IMR-90 (cell line): ENCODE data around the gene TOP2A. TPM values are rescaled to one million over a fixed set of nuclear protein-coding genes. Genes with fewer than 3 reads are reported as not detected.

Experiments used
- ATAC-seq: fragments of 200-7000 bp; cut with Tn5 transposase; 2 replicates; pipeline ENCODE4 v1.9.1; 2020; ENCODE audit warnings: low read depth, mild to moderate bottlenecking, moderate library complexity
- BruUV-seq: library from RNA; stranded (reverse); fragments of 400-500 nt; replicated peaks from 2 replicates; lab custom pipeline; 2021; lab: Mats Ljungman, UMichigan
- CTCF ChIA-PET: fragments of 300-600 bp; formaldehyde crosslinking; extraction: SDS; loops from one replicate; lab custom pipeline; 2021; ENCODE audit warnings: antibody characterized with exemption; lab: Yijun Ruan, JAX
- POLR2A ChIA-PET: fragments of 300-600 bp; sonication (Branson Sonifier 250); formaldehyde crosslinking; loops from one replicate; lab custom pipeline; 2022; ENCODE audit warnings: antibody characterized with exemption; ENCODE audit not compliant: unreplicated experiment; lab: Charles Lee
- DNase-seq: peaks from one replicate; pipeline ENCODE4 v3.0.0; 2013
- H2AFZ ChIP-seq: replicated peaks from 2 replicates; pipeline ENCODE3; 2013; ENCODE audit warnings: low read length, mild to moderate bottlenecking; ENCODE audit not compliant: poor library complexity
- H2AK5ac ChIP-seq: 2 replicates; pipeline ENCODE4 v1.6.1; 2013; ENCODE audit warnings: low read depth, low read length, inconsistent platforms
- H2AK9ac ChIP-seq: replicated peaks from 2 replicates; pipeline ENCODE3; 2013; ENCODE audit warnings: mild to moderate bottlenecking, low read depth, low read length, moderate library complexity; ENCODE audit not compliant: poor library complexity
- H2BK120ac ChIP-seq: 2 replicates; pipeline ENCODE4 v1.6.1; 2013; ENCODE audit warnings: low read depth, low read length, inconsistent platforms
- H2BK15ac ChIP-seq: 3 replicates; pipeline ENCODE4 v1.6.1; 2013; ENCODE audit warnings: low read depth, low read length, inconsistent platforms
- H2BK20ac ChIP-seq: 2 replicates; pipeline ENCODE4 v1.6.1; 2013; ENCODE audit warnings: low read depth, mild to moderate bottlenecking, inconsistent platforms, low read length, moderate library complexity
- H2BK5ac ChIP-seq: 2 replicates; pipeline ENCODE4 v1.6.1; 2013; ENCODE audit warnings: mild to moderate bottlenecking, low read depth, low read length, inconsistent platforms; ENCODE audit not compliant: poor library complexity, severe bottlenecking
- H3K14ac ChIP-seq: replicated peaks from 2 replicates; pipeline ENCODE4 v1.6.1; 2013; ENCODE audit warnings: low read depth, low read length, inconsistent platforms
- H3K18ac ChIP-seq: 2 replicates; pipeline ENCODE4 v1.6.1; 2013; ENCODE audit warnings: low read depth, low read length, control low read depth
- H3K23ac ChIP-seq: 2 replicates; pipeline ENCODE4 v1.6.1; 2013; ENCODE audit warnings: low read depth, low read length, inconsistent platforms
- H3K27ac ChIP-seq: 2 replicates; pipeline ENCODE4 v1.5.1; 2013; ENCODE audit warnings: mild to moderate bottlenecking, control low read depth, low read length; ENCODE audit not compliant: insufficient read depth
- H3K27me3 ChIP-seq: 2 replicates; pipeline ENCODE4 v1.6.1; 2013; ENCODE audit warnings: low read length; ENCODE audit not compliant: control insufficient read depth, insufficient read depth
- H3K36me3 ChIP-seq: 2 replicates; pipeline ENCODE4 v1.6.1; 2013; ENCODE audit warnings: low read length, mixed read lengths; ENCODE audit not compliant: control insufficient read depth, insufficient read depth
- H3K4ac ChIP-seq: 2 replicates; pipeline ENCODE4 v1.6.1; 2013; ENCODE audit warnings: low read depth, low read length, inconsistent platforms
- H3K4me1 ChIP-seq: 2 replicates; pipeline ENCODE4 v1.6.1; 2013; ENCODE audit warnings: low read length, mixed read lengths; ENCODE audit not compliant: control insufficient read depth, insufficient read depth
- H3K4me2 ChIP-seq: 2 replicates; pipeline ENCODE4 v1.6.1; 2013; ENCODE audit warnings: low read depth, mild to moderate bottlenecking, control low read depth, low read length, moderate library complexity
- H3K4me3 ChIP-seq: 2 replicates; pipeline ENCODE4 v1.5.1; 2013; ENCODE audit warnings: low read depth, mild to moderate bottlenecking, control low read depth, low read length, moderate library complexity; ENCODE audit not compliant: insufficient read depth
- H3K56ac ChIP-seq: 2 replicates; pipeline ENCODE4 v1.6.1; 2013; ENCODE audit warnings: low read length, inconsistent platforms; ENCODE audit not compliant: insufficient read depth; ENCODE audit errors: extremely low read depth
- H3K79me1 ChIP-seq, 2 experiments: 2 replicates each; pipeline ENCODE4 v1.6.1; 2013; ENCODE audit warnings: low read length in 2 of 2, inconsistent platforms in 1 of 2, low read depth in 1 of 2
- H3K9ac ChIP-seq: 2 replicates; pipeline ENCODE4 v1.6.1; 2013; ENCODE audit warnings: low read depth, low read length, control low read depth
- H3K9me1 ChIP-seq: 2 replicates; pipeline ENCODE4 v1.6.1; 2013; ENCODE audit warnings: low read length, inconsistent platforms; ENCODE audit not compliant: insufficient read depth
- H3K9me3 ChIP-seq: 2 replicates; pipeline ENCODE4 v1.6.1; 2013; ENCODE audit warnings: low read length; ENCODE audit not compliant: control insufficient read depth, insufficient read depth
- H4K20me1 ChIP-seq: 2 replicates; pipeline ENCODE4 v1.6.1; 2013; ENCODE audit warnings: low read length, inconsistent platforms; ENCODE audit not compliant: insufficient read depth
- H4K5ac ChIP-seq: 2 replicates; pipeline ENCODE4 v1.6.1; 2013; ENCODE audit warnings: mild to moderate bottlenecking, low read depth, low read length, control low read depth
- H4K8ac ChIP-seq, 2 experiments: 2 replicates each; pipeline ENCODE4 v1.6.1; 2013; ENCODE audit warnings: low read depth in 2 of 2, low read length in 2 of 2, control low read depth in 1 of 2, inconsistent platforms in 1 of 2
- H4K91ac ChIP-seq: 2 replicates; pipeline ENCODE4 v1.6.1; 2013; ENCODE audit warnings: low read depth, low read length, inconsistent platforms; ENCODE audit not compliant: insufficient read depth
- CEBPB ChIP-seq: IDR thresholded peaks from 2 replicates; pipeline ENCODE4 v1.6.1; 2012; ENCODE audit warnings: low read depth, low read length, improper control_type of control experiment
- ELK1 ChIP-seq: fragments of 150-350 bp; IDR thresholded peaks from 2 replicates; pipeline ENCODE4 v1.6.1; 2016; ENCODE audit warnings: low read depth, mild to moderate bottlenecking, low read length, moderate library complexity, borderline replicate concordance
- FOS ChIP-seq: fragments of 150-350 bp; IDR thresholded peaks from 2 replicates; pipeline ENCODE4 v1.6.1; 2016; ENCODE audit warnings: low read depth, low read length
- WGBS, 2 experiments: methylation state at CpG; one replicate each; pipeline versions ENCODE4 v1.1.5 to v1.1.7; 2013; ENCODE audit warnings: missing lambda C conversion rate in 2 of 2; ENCODE audit not compliant: insufficient read length in 1 of 2; ENCODE audit errors: extremely low coverage in 2 of 2; 5-methylcytosine and 5-hydroxymethylcytosine counted together
- dilution Hi-C: fragments of 300-500 bp; cut with HindIII; formaldehyde crosslinking; loops from one replicate; pipeline ENCODE4 v1.14.3; 2018; ENCODE audit warnings: low sequenced_read_pairs; ENCODE audit not compliant: unreplicated experiment
- in situ Hi-C: fragments of 300-500 bp; cut with MboI; formaldehyde crosslinking; loops from 3 replicates; pipeline ENCODE4 v1.14.3; 2019; ENCODE audit warnings: low sequenced_read_pairs, inconsistent platforms, mixed read lengths
- intact Hi-C: fragments of 100-400 bp; cut with micrococcal nuclease; formaldehyde crosslinking; loops from 2 replicates; pipeline ENCODE4 v1.10.0; 2022
- polyA plus RNA-seq, 3 experiments: library from polyadenylated mRNA; depleted of rRNA; stranded (reverse); fragments of >200 nt; gene quantifications; 2 replicates each; pipeline ENCODE4 v1.2.3, GENCODE V29; 2012; ENCODE audit warnings: low replicate concordance in 1 of 3
- total RNA-seq: library from RNA; depleted of rRNA; stranded (reverse); fragments of >200 nt; gene quantifications from 2 replicates; pipeline ENCODE4 v1.2.3, GENCODE V29; 2012

The TOP2A gene
- total and polyA plus RNA-seq, 2 of the 4 experiments (the other 2 are of a cell fraction) = 43.4 to 68.5 TPM

GRCh38 chr17:40411821-40412220 lies 5.9 kb downstream of the TOP2A start:
- TF ChIP-seq ELK1 (no peak), CEBPB (peak; percentile 69; the same call in 1 of the 2 replicates), FOS (no peak)
- H3K23ac ChIP-seq = no peak overlapping the region
- 0 out of 2 replicates have a peak overlapping the region, but pooled peaks have one; percentile 29 for H3K27ac ChIP-seq
- H2BK5ac ChIP-seq = no peak overlapping the region
- no peak overlapping the region for H3K4me3 ChIP-seq
- H3K56ac ChIP-seq = no peak overlapping the region
- no CpG with 5 or more reads among the region's 4 CpGs for WGBS, 2 experiments
- no peaks in the 10 kb centered on the region for H3K9me3 ChIP-seq
- H3K36me3 ChIP-seq = peaks cover 4% of the 10 kb centered on the region; the same call in 1 of the 2 replicates
- no peak overlapping the region for H3K14ac ChIP-seq
- ATAC-seq (no peak), DNase-seq (no peak)
- no peak overlapping the region for H2AFZ ChIP-seq
- in situ Hi-C loops = no loop called here
- H3K79me1 ChIP-seq = peaks cover 34 to 38% of the 10 kb centered on the region in 2 experiments
- POLR2A ChIA-PET = no interaction called here
- no peaks in the 10 kb centered on the region for H3K4me1 ChIP-seq
- H2BK120ac ChIP-seq = no peak overlapping the region
- no peak overlapping the region for H3K4ac ChIP-seq
- H3K18ac ChIP-seq = no peak overlapping the region
- H2BK15ac ChIP-seq = no peak overlapping the region
- H3K9ac ChIP-seq = no peak overlapping the region
- no peaks in the 10 kb centered on the region for H3K27me3 ChIP-seq
- H4K20me1 ChIP-seq = no peaks in the 10 kb centered on the region
- CTCF ChIA-PET = interaction anchor here (1.0 kb wide), 1 partner anchor 40 kb away, joined by 3 read pairs; no protein-coding TSS in a partner anchor
- H4K5ac ChIP-seq = no peak overlapping the region
- H2AK9ac ChIP-seq = no peak overlapping the region
- H2BK20ac ChIP-seq = no peak overlapping the region
- no peaks in the 10 kb centered on the region for H3K9me1 ChIP-seq
- H4K91ac ChIP-seq = no peak overlapping the region
- dilution Hi-C loops = no loop called here
- BruUV-seq = no TSS peak
- intact Hi-C loops = no loop called here
- H4K8ac ChIP-seq = no peak overlapping the region
- H2AK5ac ChIP-seq = no peak overlapping the region
- H3K4me2 ChIP-seq = no peak overlapping the region
